GM23338 (cell line): ENCODE measurements around the gene DUSP6. TPM values are rescaled to one million over a fixed set of nuclear protein-coding genes. Genes with fewer than 3 reads are reported as not detected.

Experiments used
- ATAC-seq: fragments of 200-7000 bp; cut with Tn5 transposase; 3 replicates; pipeline ENCODE4 v1.9.1; 2020
- DNase-seq: peaks from one replicate; pipeline ENCODE4 v3.0.0-alpha.2; 2015; ENCODE audit warnings: low spot score
- H2AFZ ChIP-seq: fragments of 200-600 bp; sonication (generic); 2 replicates; pipeline ENCODE4 v1.8.0; 2016; ENCODE audit warnings: antibody characterized with exemption, mild to moderate bottlenecking, moderate library complexity
- H3F3A ChIP-seq: fragments of 200-600 bp; sonication (generic); replicated peaks from 2 replicates; pipeline ENCODE4 v1.8.0; 2017; ENCODE audit warnings: antibody characterized with exemption, mixed run types, low read depth
- H3K27ac ChIP-seq: fragments of 200-600 bp; sonication (generic); 2 replicates; pipeline ENCODE4 v1.6.1; 2016; ENCODE audit warnings: low read depth
- H3K27me3 ChIP-seq: fragments of 200-600 bp; sonication (generic); 2 replicates; pipeline ENCODE4 v1.8.0; 2016; ENCODE audit warnings: mild to moderate bottlenecking, mixed run types, moderate library complexity; ENCODE audit not compliant: insufficient read depth
- H3K36me3 ChIP-seq: fragments of 200-600 bp; sonication (generic); 2 replicates; pipeline ENCODE4 v1.8.0; 2016; ENCODE audit warnings: mild to moderate bottlenecking; ENCODE audit not compliant: insufficient read depth
- H3K4me1 ChIP-seq: fragments of 200-600 bp; sonication (generic); 2 replicates; pipeline ENCODE4 v1.8.0; 2016; ENCODE audit warnings: mild to moderate bottlenecking, moderate library complexity; ENCODE audit not compliant: insufficient read depth
- H3K4me2 ChIP-seq: fragments of 200-600 bp; sonication (generic); 2 replicates; pipeline ENCODE4 v1.7.1; 2017; ENCODE audit warnings: mixed run types
- H3K4me3 ChIP-seq: fragments of 200-600 bp; sonication (generic); 2 replicates; pipeline ENCODE4 v1.6.1; 2016; ENCODE audit warnings: mixed run types
- H3K79me2 ChIP-seq: fragments of 200-600 bp; sonication (generic); replicated peaks from 2 replicates; pipeline ENCODE4 v1.8.0; 2017; ENCODE audit warnings: mild to moderate bottlenecking; ENCODE audit not compliant: insufficient read depth
- H3K9me2 ChIP-seq: fragments of 200-600 bp; sonication (generic); 2 replicates; pipeline ENCODE4 v1.8.0; 2017; ENCODE audit not compliant: insufficient read depth
- H4K20me1 ChIP-seq: fragments of 200-600 bp; sonication (generic); replicated peaks from 2 replicates; pipeline ENCODE4 v1.8.0; 2017; ENCODE audit warnings: mild to moderate bottlenecking; ENCODE audit not compliant: insufficient read depth
- H3K27ac Mint-ChIP-seq: 2 replicates; pipeline ENCODE4 v1.8.0; 2020; ENCODE audit warnings: inconsistent platforms, mild to moderate bottlenecking, moderate library complexity, mixed read lengths
- H3K27me3 Mint-ChIP-seq: 3 replicates; pipeline ENCODE4 v1.8.0; 2022; ENCODE audit warnings: low read depth, mild to moderate bottlenecking, moderate library complexity, mixed read lengths, inconsistent platforms; ENCODE audit not compliant: insufficient read depth, poor library complexity
- H3K36me3 Mint-ChIP-seq: 3 replicates; pipeline ENCODE4 v1.8.0; 2021; ENCODE audit warnings: low read depth, mild to moderate bottlenecking, inconsistent platforms, moderate library complexity, mixed read lengths
- H3K4me1 Mint-ChIP-seq: 3 replicates; pipeline ENCODE4 v1.8.0; 2020; ENCODE audit warnings: mild to moderate bottlenecking, inconsistent platforms, mixed read lengths
- H3K4me3 Mint-ChIP-seq: 3 replicates; pipeline ENCODE4 v1.8.0; 2021; ENCODE audit warnings: moderate library complexity, mild to moderate bottlenecking, inconsistent platforms, mixed read lengths
- H3K9me3 Mint-ChIP-seq: 3 replicates; pipeline ENCODE4 v1.8.0; 2020; ENCODE audit warnings: moderate library complexity, mild to moderate bottlenecking, inconsistent platforms, mixed read lengths
- NANOG ChIP-seq: IDR thresholded peaks from 2 replicates; pipeline ENCODE4 v1.6.1; 2016; ENCODE audit warnings: antibody characterized with exemption, borderline replicate concordance
- POLR2AphosphoS5 ChIP-seq: IDR thresholded peaks from 2 replicates; pipeline ENCODE4 v1.6.1; 2016; ENCODE audit warnings: antibody characterized with exemption, low read depth
- ZNF331 ChIP-seq: fragments of 250-450 bp; sonication (Bioruptor Pico); IDR thresholded peaks from 2 replicates; pipeline ENCODE4 v1.5.0; 2020; ENCODE audit warnings: low read depth, mild to moderate bottlenecking, moderate library complexity
- polyA plus RNA-seq: library from polyadenylated mRNA; unstranded; fragments of >200 nt; fragmentation: Nextera tagmentation; extraction: Ambion mirVana; gene quantifications from 2 replicates; pipeline ENCODE4 v1.2.1, GENCODE V29; 2016
- total RNA-seq: library from RNA; depleted of rRNA; stranded (reverse); fragments of >200 nt; shearing (Covaris generic); gene quantifications from 2 replicates; pipeline ENCODE4 v1.2.3, GENCODE V29; 2014
- TF ChIP-seq, protein P1 (sequence below): IDR thresholded peaks from 2 replicates; pipeline ENCODE4 v1.6.1; 2016; ENCODE audit warnings: antibody characterized with exemption
- TF ChIP-seq, protein P2 (sequence below): IDR thresholded peaks from one replicate; pipeline ENCODE4 v1.6.1; 2018; ENCODE audit warnings: antibody characterized with exemption; ENCODE audit not compliant: unreplicated experiment
- TF ChIP-seq, protein P3 (sequence below): fragments of 250-450 bp; sonication (Bioruptor Pico); IDR thresholded peaks from 2 replicates; pipeline ENCODE4 v1.5.0; 2020; ENCODE audit warnings: mild to moderate bottlenecking, moderate library complexity
- TF ChIP-seq, protein P4 (sequence below), 2 experiments: fragments of 200-600 bp in 1 of 2; sonication (generic) in 1 of 2; conservative IDR thresholded peaks; 2 replicates each; pipeline versions ENCODE4 v1.5.1 to v1.6.1; 2016 to 2017; ENCODE audit warnings: antibody characterized with exemption in 2 of 2, low read depth in 2 of 2, mild to moderate bottlenecking in 2 of 2, moderate library complexity in 1 of 2

Gene DUSP6
- total and polyA plus RNA-seq, 2 experiments from 2014 or later = 117 to 191 TPM

DNA sequence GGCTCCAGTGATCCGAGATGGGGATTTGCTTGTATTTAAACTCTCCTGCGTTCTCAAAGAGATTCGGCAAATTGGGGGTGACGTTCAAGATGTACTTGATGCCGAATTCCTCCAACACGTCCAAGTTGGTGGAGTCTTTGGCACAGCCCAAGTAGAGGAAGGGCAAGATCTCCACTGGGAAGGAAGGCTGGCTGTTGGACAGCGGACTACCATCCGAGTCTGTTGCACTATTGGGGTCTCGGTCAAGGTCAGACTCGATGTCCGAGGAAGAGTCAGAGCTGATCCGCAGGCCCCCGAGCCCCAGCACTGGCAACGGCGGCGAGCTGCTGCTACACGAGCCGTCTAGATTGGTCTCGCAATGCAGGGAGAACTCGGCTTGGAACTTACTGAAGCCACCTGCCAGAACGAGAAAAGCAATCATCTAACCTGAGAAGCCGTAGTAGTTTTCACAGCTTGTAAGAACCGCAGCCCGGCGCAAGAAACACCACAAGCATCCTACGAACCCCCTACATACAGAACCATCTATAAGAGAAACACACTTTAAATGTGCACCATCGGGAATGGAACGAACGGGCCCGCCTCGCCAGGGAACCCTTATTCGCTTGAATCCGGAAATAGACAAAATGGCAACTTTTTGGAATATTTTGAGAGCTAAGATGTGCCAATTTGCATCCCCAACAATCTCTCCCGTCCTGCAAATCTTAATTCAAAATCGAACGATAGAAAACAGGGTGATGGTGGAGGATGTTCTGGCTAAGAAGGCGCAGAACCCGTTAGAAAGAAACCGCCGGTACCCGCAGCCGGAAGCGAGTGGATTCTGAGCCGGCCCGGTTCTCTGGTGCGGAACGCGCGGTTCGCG is 1.4 kb downstream of the DUSP6 start:
- DNase-seq (no peak), ATAC-seq (no peak)
- Mint-ChIP-seq H3K4me1 (peaks cover 48% of the 10 kb centered on the region), H3K4me3 (peak overlapping the region; percentile 96), H3K27me3 (peaks cover 56% of the 10 kb centered on the region), H3K27ac (peak overlapping the region; percentile 99), H3K36me3 (peaks cover 57% of the 10 kb centered on the region), H3K9me3 (peaks cover 14% of the 10 kb centered on the region)
- Histone ChIP-seq H2AFZ (no peak overlapping the region), H3K4me1 (peaks cover 47% of the 10 kb centered on the region), H3K36me3 (peaks cover 20% of the 10 kb centered on the region), H3K27ac (peak overlapping the region; percentile 56; the same call in 1 of the 2 replicates), H3K4me3 (peak overlapping the region; percentile 59), H3K79me2 (peaks cover 49% of the 10 kb centered on the region), H4K20me1 (peaks cover 18% of the 10 kb centered on the region; the same call in 1 of the 2 replicates), H3K4me2 (peak overlapping the region; percentile 73), H3K9me2 (no peaks in the 10 kb centered on the region), H3K27me3 (peaks cover 35% of the 10 kb centered on the region), H3F3A (peaks cover 39% of the 10 kb centered on the region; the same call in 1 of the 2 replicates)
- no peak for TF ChIP-seq ZNF331
- peak; percentile 39; the same call in 1 of the 2 replicates for TF ChIP-seq POLR2AphosphoS5

DNA sequence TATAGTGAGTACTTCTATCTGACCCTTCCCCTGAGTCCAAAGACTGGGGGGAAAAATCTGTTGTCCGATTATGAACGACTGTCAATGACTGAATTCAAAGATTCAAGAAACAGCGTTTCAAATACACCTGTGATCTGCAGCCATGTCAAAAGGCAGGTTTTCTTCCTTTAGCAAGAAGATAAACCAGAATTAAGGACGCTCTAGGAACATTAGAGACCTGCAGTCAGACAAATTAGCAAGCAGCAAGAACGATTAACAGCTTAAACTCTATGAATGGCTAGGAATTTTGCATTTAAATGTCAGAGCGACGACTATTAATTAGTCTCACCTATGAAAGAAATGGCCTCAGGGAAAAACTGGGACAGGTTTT is 2.1 kb downstream of the DUSP6 start:
- no peaks in the 10 kb centered on the region for H3K9me2 ChIP-seq
- H3K36me3 ChIP-seq = peaks cover 20% of the 10 kb centered on the region
- ATAC-seq = no peak
- H2AFZ ChIP-seq = no peak overlapping the region
- Mint-ChIP-seq H3K27me3 (peaks cover 52% of the 10 kb centered on the region), H3K4me1 (peaks cover 48% of the 10 kb centered on the region), H3K36me3 (peaks cover 57% of the 10 kb centered on the region), H3K9me3 (peaks cover 14% of the 10 kb centered on the region), H3K4me3 (peak overlapping the region; percentile 96), H3K27ac (peak overlapping the region; percentile 99)
- TF ChIP-seq, protein P1, sequence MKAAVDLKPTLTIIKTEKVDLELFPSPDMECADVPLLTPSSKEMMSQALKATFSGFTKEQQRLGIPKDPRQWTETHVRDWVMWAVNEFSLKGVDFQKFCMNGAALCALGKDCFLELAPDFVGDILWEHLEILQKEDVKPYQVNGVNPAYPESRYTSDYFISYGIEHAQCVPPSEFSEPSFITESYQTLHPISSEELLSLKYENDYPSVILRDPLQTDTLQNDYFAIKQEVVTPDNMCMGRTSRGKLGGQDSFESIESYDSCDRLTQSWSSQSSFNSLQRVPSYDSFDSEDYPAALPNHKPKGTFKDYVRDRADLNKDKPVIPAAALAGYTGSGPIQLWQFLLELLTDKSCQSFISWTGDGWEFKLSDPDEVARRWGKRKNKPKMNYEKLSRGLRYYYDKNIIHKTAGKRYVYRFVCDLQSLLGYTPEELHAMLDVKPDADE = peak; percentile 35
- TF ChIP-seq POLR2AphosphoS5 (peak; percentile 38; the same call in 1 of the 2 replicates), NANOG (peak; percentile 94)
- TF ChIP-seq, protein P2, sequence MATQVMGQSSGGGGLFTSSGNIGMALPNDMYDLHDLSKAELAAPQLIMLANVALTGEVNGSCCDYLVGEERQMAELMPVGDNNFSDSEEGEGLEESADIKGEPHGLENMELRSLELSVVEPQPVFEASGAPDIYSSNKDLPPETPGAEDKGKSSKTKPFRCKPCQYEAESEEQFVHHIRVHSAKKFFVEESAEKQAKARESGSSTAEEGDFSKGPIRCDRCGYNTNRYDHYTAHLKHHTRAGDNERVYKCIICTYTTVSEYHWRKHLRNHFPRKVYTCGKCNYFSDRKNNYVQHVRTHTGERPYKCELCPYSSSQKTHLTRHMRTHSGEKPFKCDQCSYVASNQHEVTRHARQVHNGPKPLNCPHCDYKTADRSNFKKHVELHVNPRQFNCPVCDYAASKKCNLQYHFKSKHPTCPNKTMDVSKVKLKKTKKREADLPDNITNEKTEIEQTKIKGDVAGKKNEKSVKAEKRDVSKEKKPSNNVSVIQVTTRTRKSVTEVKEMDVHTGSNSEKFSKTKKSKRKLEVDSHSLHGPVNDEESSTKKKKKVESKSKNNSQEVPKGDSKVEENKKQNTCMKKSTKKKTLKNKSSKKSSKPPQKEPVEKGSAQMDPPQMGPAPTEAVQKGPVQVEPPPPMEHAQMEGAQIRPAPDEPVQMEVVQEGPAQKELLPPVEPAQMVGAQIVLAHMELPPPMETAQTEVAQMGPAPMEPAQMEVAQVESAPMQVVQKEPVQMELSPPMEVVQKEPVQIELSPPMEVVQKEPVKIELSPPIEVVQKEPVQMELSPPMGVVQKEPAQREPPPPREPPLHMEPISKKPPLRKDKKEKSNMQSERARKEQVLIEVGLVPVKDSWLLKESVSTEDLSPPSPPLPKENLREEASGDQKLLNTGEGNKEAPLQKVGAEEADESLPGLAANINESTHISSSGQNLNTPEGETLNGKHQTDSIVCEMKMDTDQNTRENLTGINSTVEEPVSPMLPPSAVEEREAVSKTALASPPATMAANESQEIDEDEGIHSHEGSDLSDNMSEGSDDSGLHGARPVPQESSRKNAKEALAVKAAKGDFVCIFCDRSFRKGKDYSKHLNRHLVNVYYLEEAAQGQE = no peak
- TF ChIP-seq, protein P3, sequence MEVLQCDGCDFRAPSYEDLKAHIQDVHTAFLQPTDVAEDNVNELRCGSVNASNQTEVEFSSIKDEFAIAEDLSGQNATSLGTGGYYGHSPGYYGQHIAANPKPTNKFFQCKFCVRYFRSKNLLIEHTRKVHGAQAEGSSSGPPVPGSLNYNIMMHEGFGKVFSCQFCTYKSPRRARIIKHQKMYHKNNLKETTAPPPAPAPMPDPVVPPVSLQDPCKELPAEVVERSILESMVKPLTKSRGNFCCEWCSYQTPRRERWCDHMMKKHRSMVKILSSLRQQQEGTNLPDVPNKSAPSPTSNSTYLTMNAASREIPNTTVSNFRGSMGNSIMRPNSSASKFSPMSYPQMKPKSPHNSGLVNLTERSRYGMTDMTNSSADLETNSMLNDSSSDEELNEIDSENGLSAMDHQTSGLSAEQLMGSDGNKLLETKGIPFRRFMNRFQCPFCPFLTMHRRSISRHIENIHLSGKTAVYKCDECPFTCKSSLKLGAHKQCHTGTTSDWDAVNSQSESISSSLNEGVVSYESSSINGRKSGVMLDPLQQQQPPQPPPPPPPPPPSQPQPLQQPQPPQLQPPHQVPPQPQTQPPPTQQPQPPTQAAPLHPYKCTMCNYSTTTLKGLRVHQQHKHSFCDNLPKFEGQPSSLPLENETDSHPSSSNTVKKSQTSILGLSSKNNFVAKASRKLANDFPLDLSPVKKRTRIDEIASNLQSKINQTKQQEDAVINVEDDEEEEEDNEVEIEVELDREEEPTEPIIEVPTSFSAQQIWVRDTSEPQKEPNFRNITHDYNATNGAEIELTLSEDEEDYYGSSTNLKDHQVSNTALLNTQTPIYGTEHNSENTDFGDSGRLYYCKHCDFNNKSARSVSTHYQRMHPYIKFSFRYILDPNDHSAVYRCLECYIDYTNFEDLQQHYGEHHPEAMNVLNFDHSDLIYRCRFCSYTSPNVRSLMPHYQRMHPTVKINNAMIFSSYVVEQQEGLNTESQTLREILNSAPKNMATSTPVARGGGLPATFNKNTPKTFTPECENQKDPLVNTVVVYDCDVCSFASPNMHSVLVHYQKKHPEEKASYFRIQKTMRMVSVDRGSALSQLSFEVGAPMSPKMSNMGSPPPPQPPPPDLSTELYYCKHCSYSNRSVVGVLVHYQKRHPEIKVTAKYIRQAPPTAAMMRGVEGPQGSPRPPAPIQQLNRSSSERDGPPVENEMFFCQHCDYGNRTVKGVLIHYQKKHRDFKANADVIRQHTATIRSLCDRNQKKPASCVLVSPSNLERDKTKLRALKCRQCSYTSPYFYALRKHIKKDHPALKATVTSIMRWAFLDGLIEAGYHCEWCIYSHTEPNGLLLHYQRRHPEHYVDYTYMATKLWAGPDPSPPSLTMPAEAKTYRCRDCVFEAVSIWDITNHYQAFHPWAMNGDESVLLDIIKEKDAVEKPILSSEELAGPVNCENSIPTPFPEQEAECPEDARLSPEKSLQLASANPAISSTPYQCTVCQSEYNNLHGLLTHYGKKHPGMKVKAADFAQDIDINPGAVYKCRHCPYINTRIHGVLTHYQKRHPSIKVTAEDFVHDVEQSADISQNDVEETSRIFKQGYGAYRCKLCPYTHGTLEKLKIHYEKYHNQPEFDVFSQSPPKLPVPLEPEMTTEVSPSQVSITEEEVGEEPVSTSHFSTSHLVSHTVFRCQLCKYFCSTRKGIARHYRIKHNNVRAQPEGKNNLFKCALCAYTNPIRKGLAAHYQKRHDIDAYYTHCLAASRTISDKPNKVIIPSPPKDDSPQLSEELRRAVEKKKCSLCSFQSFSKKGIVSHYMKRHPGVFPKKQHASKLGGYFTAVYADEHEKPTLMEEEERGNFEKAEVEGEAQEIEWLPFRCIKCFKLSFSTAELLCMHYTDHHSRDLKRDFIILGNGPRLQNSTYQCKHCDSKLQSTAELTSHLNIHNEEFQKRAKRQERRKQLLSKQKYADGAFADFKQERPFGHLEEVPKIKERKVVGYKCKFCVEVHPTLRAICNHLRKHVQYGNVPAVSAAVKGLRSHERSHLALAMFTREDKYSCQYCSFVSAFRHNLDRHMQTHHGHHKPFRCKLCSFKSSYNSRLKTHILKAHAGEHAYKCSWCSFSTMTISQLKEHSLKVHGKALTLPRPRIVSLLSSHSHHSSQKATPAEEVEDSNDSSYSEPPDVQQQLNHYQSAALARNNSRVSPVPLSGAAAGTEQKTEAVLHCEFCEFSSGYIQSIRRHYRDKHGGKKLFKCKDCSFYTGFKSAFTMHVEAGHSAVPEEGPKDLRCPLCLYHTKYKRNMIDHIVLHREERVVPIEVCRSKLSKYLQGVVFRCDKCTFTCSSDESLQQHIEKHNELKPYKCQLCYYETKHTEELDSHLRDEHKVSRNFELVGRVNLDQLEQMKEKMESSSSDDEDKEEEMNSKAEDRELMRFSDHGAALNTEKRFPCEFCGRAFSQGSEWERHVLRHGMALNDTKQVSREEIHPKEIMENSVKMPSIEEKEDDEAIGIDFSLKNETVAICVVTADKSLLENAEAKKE (CRISPR knock-in tag) = no peak
- TF ChIP-seq, protein P4, sequence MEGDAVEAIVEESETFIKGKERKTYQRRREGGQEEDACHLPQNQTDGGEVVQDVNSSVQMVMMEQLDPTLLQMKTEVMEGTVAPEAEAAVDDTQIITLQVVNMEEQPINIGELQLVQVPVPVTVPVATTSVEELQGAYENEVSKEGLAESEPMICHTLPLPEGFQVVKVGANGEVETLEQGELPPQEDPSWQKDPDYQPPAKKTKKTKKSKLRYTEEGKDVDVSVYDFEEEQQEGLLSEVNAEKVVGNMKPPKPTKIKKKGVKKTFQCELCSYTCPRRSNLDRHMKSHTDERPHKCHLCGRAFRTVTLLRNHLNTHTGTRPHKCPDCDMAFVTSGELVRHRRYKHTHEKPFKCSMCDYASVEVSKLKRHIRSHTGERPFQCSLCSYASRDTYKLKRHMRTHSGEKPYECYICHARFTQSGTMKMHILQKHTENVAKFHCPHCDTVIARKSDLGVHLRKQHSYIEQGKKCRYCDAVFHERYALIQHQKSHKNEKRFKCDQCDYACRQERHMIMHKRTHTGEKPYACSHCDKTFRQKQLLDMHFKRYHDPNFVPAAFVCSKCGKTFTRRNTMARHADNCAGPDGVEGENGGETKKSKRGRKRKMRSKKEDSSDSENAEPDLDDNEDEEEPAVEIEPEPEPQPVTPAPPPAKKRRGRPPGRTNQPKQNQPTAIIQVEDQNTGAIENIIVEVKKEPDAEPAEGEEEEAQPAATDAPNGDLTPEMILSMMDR (conservative IDR thresholded peaks at IDR 0.05; ENCODE audit: low read depth in 2 of 2) = no peak
- H3K4me3 ChIP-seq = peak overlapping the region; percentile 59
- peaks cover 47% of the 10 kb centered on the region for H3K4me1 ChIP-seq
- H3K27me3 ChIP-seq = peaks cover 29% of the 10 kb centered on the region
- peaks cover 44% of the 10 kb centered on the region for H3K79me2 ChIP-seq
- peak overlapping the region; percentile 56 for H3K27ac ChIP-seq
- DNase-seq = peak; percentile 61
- H3F3A ChIP-seq = peaks cover 34% of the 10 kb centered on the region; the same call in 1 of the 2 replicates
- H3K4me2 ChIP-seq = peak overlapping the region; percentile 73
- H4K20me1 ChIP-seq = peaks cover 18% of the 10 kb centered on the region; the same call in 1 of the 2 replicates
